Measurements from ENCODE around the gene NRGN.

NRGN gene

GRCh38 chr11:124791626-124792341 is 52.0 kb downstream of the NRGN start:
- no peak for DNase-seq

- DNase-seq, result no peak
Observed at GRCh38 chr11:124793466-124794278, 53.9 kb downstream of the NRGN start.

- no peak for DNase-seq
Observed at GRCh38 chr11:124796312-124796711, 56.6 kb downstream of the NRGN start.

All from NCI-H1417 treated with DMSO at 0.1 percent for 48 hours (cell line).